ENCODE results near the gene HCN3.

HCN3 gene

DNA sequence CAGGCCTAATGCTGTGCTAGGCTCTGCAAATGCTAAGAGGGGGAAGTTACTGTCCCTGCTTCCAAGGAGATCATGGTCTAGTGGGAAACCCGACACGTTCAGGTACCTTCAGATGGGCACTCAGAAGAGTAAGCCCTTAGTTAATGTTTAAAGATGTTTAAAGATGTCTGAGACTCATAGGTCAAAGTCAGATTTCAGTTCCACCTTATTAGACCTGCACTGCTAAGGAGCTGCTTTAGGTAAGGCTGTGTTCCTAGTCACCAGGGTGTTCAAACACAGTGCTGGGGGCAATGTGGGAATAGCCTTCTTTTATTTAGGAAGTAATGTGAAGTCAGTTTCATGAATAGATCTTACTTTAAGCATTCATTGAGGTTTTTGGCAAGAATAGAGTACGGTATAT, 39.7 kb downstream of the HCN3 start:
- no peak for DNase-seq (ENCODE audit: low read depth)
- no peak for TF ChIP-seq CTCF (IDR thresholded peaks at IDR 0.05; ENCODE audit: low read depth, low read length, missing control alignments)
- no peak overlapping the region for H3K4me3 ChIP-seq (ENCODE audit: low read depth, low read length)

- TF ChIP-seq CTCF (IDR thresholded peaks at IDR 0.05; ENCODE audit: low read depth, low read length, missing control alignments) = no peak
- H3K4me3 ChIP-seq (ENCODE audit: low read depth, low read length) = no peak overlapping the region
- DNase-seq (ENCODE audit: low read depth) = no peak
Measured at GRCh38 chr1:155318082-155318481, 40.8 kb downstream of the HCN3 start.

DNA sequence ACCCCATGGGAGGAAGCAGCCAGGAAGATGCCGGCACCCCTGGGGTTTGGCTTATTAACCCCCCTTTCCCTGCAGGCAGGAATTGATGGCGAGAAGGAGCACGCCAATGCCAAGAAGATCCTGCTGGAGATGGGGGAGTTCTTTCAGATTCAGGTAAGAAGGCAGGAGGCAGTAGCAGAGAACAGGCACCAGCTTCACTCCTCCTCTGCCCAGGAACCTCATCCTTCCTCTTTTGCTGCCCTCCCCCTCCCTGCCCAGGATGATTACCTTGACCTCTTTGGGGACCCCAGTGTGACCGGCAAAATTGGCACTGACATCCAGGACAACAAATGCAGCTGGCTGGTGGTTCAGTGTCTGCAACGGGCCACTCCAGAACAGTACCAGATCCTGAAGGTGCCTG, 42.3 kb downstream of the HCN3 start:
- TF ChIP-seq CTCF (IDR thresholded peaks at IDR 0.05; ENCODE audit: low read depth, low read length, missing control alignments) = no peak

DNA sequence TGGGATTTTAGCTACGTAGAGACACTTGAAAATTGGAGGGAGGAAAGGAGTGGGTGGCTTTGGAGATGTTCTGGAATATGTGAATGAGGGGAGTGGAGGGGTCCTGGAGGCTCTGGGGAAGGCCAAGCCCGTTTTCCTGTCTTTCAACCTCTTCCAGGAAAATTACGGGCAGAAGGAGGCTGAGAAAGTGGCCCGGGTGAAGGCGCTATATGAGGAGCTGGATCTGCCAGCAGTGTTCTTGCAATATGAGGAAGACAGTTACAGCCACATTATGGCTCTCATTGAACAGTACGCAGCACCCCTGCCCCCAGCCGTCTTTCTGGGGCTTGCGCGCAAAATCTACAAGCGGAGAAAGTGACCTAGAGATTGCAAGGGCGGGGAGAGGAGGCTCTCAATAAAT, 43.0 kb downstream of the HCN3 start:
- TF ChIP-seq CTCF (IDR thresholded peaks at IDR 0.05; ENCODE audit: low read depth, low read length, missing control alignments) = no peak
- DNase-seq (ENCODE audit: low read depth) = no peak
- no peak overlapping the region for H3K4me3 ChIP-seq (ENCODE audit: low read depth, low read length)

More for the DNA sequence above, 42.3 kb downstream of the HCN3 start:
- no peak overlapping the region for H3K4me3 ChIP-seq (ENCODE audit: low read depth, low read length)
- no peak for DNase-seq (ENCODE audit: low read depth)

- no peak for TF ChIP-seq CTCF (IDR thresholded peaks at IDR 0.05; ENCODE audit: low read depth, low read length, missing control alignments)
- H3K4me3 ChIP-seq (ENCODE audit: low read depth, low read length) = no peak within 1 kb of the TSS
- no peak for DNase-seq (ENCODE audit: low read depth)
Measured at GRCh38 chr1:155320661-155321617, 43.7 kb downstream of the HCN3 start, which contains the start of gene RUSC1. RUSC1 (plus strand) TSS chr1:155320894; CDS start chr1:155321774, 880 bp downstream.

DNA sequence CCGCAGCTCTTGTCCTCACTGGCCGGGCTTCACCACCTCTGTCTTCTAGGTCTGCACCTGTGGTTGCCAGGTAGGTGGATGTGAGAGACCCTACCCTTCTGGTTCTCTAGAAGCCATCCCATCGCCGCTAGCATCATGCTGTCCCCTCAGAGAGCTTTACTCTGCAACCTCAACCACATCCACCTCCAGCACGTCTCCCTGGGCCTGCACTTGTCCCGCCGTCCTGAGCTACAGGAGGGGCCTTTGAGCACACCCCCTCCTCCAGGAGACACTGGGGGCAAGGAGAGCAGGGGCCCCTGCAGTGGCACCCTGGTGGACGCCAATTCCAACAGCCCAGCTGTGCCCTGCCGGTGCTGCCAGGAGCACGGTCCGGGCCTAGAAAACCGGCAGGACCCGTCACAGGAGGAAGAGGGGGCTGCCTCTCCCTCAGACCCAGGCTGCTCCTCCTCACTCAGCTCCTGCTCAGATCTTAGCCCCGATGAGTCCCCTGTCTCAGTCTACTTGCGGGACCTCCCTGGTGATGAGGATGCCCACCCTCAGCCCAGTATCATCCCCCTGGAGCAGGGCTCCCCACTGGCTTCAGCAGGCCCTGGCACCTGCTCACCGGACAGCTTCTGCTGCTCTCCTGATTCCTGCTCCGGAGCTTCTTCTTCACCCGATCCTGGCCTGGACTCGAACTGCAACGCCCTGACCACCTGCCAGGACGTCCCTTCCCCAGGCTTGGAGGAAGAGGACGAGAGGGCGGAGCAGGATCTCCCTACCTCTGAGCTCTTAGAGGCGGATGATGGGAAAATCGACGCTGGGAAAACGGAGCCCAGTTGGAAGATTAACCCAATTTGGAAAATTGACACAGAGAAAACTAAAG, 44.6 kb downstream of the HCN3 start:
- no peak for TF ChIP-seq CTCF (IDR thresholded peaks at IDR 0.05; ENCODE audit: low read depth, low read length, missing control alignments)
- H3K4me3 ChIP-seq (ENCODE audit: low read depth, low read length) = no peak overlapping the region; the same call in 1 of the 2 replicates
- DNase-seq (ENCODE audit: low read depth) = no peak
